GM18526 (cell line): ENCODE results near the gene MAML2.

Experiments used
- POLR2A ChIP-seq: IDR thresholded peaks from 3 replicates; pipeline ENCODE4 v1.6.1; 2011; ENCODE audit not compliant: insufficient read length; ENCODE audit errors: extremely low read depth

Gene MAML2

DNA sequence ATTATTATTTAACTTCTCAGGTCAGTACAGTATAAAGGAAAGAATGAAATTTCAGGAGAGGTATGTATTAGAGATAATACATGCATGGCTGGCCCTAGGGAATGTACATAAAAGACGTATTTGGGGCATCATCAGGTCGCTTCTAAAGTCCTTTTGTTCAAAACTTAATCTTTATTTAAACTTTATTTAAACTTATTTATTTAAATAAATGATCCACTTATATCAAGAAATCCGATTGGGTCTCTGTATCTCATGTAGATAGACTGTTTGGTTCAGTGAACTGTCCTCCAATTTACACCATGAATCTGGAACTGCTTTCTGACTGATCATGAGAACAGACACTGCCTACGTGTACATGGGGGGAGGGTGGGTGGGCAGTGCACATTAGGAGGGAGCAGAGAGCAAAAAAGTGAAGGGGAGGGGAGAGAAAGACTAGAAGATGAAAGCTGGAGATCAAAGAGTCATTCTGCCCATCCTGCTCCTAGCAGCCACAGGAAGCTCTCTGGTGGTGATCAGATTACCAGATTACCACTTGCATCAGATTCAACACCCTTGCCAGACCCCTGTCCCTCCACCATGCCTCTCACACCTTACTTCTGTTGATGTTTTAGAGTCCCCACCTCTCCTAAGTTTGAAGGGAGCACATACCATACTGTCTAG lies 327.0 kb downstream of the MAML2 start:
- TF ChIP-seq POLR2A, result no peak

DNA sequence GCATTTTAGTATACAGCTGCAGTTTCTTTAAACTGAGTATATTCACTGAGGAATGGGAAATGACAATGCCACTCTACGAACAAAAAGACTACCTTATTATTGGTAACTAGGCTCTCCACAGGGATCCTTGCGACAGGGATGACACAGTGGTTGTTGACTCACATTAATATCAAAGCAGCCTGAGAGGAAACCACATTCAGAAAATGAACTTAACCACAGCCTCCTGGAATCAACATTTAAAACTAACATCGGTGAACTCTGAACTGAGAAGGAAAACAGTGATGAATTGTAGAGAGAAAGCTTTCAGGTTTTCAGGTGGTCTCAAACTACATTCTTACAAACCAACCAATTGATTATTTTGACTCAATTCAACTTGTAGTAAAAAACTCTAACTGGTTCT lies 328.8 kb downstream of the MAML2 start:
- TF ChIP-seq POLR2A, result no peak

DNA sequence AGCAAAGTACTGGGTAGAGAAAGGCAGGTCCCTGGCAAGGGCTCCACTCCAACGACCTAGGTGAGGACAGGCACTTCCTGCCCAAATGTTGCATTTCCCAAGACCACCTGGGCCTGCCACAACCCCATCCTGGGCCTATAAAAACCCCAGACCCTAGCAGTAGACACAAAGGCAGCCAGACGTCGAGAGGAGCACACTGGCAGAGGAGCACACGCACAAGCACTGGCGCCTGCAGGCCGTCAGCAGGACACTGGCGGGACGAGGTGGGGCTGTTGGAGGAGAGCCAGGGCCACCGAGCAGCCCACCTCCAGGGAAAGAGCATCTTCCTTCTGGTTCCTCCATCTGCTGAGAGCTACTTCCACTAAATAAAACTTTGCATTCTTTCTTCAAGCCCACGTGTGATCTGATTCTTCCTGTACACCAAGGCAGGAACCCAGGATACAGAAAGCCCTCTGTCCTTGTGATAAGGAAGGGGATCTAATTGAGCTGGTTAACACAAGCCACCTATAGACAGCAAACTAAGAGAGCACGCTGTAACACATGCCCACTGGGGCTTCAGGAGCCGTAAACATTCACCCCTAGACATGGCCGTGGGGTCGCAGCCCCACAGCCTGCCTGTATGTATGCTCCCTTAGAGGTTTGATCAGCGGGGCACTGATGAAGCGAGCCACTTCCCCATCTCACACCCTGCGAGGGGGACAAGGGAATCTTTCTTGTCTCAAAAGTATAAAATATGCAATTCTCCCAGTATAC lies 329.4 kb downstream of the MAML2 start:
- no peak for TF ChIP-seq POLR2A

DNA sequence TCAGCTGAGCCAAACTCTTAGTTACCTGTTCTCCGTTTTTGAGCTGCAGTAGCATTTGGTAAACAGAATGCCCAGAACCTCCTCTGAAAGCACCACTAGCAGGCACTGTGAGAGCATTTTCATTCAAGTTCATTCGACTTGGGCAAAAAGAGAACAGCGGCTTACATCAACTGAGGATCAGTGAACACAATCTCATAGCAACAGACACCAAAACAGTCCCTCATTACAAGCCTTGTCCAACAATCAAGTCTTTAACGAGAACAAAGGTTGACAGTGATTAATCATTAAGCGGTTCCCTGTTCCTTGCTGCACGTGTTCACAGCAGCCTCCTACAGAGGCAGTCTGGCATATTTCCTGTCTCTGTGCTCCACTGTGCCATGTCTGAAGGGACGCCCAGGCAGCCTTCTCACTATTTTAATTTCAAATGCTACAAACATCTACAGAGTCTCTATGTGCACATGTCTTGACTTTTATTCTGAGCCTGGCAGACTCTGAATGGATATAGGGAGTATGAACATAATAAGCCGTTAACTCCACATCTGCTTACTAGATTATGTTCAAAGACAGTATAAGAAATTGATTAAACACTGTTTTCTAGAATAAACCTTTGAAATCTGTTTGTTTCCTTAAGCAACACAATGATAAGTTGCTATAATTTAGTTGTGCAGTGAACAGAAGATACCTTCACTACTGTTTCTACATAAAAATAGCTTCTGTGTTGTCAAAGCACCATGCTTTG lies 330.7 kb downstream of the MAML2 start:
- no peak for TF ChIP-seq POLR2A

DNA sequence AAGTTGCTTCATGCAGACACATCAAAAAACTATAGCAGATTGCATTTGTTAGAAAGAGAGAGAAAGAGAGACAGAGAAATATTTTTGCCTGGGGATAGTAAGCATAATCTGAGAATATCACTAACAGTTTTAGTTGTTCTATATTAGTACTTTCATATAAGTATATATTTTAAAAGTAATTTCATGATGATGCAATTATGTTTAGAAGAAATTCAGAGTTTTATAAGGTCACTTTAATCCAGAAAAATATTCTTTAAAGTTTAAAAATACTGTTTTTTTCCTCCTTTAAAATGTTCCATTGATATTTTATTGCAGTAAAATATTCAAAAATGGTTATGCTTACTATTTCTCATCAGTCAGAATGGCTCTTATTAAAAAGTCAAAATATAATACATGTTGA lies 332.3 kb downstream of the MAML2 start:
- TF ChIP-seq POLR2A, result no peak

DNA sequence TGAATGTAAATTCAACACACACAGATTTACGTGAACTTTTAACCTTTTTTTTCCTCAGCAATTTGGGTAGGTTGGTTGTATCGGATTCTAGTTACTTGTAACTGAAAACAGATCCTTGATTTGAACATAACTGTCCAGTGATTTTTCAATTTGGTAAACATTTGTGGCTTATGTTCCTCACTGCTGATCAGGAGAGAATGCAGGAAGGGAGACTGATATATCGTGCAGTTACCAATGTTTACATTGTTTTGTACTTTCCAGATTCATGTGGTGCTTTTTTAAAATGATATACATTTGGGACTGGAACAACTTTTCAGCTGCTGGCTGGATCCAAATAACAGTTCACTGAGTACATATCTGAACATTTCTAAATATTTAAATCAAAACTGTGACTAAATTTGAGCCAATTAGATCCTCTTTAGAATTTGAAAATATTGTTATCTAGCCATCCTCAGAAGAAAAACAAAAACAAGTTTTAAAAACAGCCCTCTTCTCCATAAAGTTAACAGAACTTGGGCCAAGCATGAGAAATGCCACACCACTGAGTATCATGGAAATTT lies 334.8 kb downstream of the MAML2 start:
- no peak for TF ChIP-seq POLR2A

DNA sequence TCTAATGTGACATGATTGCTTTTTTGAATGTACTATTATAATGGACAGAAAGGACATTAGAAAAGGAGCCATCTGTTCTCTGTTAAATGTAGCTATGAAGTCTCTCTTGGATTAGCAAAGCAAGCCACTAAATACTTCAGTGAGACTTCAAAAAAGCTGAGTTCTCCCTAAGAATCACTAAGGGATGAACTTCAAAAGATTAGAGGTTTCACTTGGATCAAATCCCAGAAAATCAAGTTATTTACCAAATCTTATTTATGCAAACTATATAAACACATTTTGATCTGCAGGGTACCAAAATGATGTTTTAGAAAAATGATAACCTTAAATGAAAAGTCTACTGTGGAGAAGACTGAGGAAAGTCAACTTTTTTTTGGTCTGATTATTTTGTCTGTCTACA lies 337.0 kb downstream of the MAML2 start:
- no peak for TF ChIP-seq POLR2A

DNA sequence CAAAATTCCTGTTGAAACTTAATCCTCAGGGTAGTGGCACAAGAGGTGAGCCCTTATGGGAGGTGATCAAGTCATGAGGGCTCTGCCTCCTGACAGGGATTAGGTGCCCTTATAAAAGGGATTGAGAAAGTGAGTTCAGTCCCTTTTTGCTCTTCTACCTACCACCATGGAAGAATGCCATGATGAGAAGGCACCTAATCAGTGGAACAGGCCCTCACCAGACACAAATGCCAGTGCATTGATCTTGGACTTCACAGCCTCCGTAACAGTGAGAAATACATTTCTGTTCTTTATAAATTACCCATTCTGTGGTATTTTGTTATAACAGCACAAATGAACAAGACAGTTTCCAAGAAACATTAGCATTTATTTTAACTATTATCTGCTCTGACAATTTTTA lies 338.1 kb downstream of the MAML2 start:
- no peak for TF ChIP-seq POLR2A

DNA sequence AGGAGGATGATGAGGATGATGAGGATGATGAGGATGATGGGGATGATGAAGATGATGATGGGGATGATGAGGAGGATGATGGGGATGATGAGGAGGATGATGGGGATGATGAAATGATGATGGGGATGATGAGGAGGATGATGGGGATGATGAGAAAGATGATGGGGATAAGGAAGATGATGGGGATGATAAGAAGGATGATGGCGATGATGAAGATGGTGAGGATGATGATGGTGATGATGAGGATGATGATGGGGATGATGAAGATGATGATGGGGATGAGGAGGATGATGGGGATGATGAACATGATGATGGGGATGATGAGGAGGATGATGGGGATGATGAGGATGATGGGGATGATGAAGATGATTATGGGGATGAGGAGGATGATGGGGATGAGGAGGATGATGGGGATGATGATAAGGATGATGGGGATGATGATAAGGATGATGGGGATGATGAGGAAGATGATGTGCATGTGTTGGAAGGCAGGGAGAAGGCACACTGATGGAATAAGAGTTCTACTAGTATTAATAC lies 340.2 kb downstream of the MAML2 start:
- no peak for TF ChIP-seq POLR2A

DNA sequence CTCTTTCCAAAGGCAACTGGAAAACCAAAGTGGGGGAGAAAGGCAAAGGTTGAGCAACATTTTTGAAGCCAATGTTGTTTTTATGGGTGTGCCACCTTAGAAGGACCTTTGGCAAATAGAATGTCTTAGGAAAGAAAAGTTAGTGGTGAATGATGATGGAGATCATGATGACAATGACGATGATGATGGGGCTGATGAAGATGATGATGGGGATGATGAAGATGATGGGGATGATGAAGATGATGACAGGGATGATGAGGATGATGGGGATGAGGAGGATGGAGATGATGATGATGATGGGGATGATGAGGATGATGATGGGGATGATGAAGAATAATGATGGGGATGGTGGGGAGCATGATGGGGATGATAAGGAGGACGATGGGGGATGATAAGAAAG lies 340.7 kb downstream of the MAML2 start:
- TF ChIP-seq POLR2A, result no peak

DNA sequence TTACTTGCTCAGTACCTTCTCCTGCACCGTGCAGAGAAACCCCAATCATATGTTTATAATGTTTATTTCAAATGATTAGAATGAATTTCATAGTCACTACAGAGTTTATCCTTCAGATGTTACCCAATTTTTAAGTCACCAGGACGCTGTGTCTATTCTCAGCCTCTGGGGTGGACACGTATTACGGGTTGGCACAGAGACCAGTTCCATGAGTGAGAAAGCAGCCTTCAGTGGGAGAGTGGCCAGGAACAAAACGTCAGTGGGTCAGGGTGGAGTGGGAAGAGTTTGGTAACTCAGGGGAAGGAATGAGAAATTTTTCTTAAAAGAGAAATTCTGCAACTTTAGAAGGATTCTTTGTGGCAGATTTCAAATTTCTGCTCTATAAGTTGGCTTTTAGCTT lies 342.0 kb downstream of the MAML2 start:
- no peak for TF ChIP-seq POLR2A

DNA sequence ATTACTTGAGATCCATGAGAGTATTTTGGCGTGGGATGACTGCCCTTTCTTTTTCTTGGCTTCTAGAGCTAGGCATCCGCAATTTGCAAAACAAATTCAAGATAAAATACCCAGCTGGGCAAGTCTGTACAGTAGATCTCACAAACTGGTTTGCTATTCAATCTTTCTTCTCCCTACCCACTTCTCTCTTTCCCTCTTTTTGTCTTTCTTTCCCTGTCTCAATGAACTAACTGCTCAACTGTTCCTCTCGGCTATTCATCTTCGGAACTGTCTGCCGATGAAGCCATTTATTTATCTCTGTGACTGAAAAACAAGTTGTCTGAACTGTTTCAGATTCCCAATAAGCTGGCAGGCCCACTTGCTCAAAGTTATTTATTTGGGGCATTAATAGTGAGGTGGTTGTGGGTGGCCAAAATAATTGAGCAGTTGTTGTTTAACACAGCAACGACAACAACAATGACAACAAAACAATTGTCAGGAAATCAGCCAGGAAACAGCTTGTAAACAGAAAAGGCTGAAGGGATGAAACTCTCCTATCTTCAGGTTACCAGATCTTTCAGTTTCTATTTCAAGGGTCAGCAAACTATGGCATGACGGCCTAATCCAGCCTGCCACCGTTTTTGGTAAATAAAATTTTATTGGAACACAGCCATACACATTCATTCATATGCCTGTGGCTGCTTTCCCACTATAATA lies 343.1 kb downstream of the MAML2 start:
- TF ChIP-seq POLR2A, result no peak

DNA sequence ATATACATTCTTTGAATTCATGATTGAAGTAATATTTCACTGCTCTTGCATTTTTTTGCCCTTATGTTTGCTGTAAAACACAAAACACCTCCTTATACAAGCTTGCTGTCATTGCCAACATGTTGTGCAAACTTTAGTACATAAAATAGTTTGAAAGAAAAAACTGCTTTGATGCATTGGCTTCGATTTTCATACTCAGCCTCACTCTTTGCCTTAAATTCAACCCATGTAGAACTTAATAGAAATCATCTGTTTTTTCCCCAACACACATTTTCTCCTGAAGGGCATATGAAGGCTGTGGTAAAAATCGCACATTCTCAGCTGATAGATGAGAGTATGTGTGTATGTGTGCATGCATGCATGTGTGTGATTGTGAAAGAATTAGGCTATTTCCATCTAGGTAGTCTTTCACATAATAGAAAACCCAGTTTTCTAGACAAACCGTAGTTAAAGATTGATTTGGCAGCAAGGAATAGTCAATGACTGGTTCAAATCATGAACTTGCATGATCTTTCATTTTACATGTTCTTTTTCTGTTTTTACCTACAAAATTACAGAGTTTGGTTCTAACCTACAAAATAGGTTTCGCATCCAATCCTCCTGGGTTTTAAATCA lies 346.3 kb downstream of the MAML2 start:
- no peak for TF ChIP-seq POLR2A

DNA sequence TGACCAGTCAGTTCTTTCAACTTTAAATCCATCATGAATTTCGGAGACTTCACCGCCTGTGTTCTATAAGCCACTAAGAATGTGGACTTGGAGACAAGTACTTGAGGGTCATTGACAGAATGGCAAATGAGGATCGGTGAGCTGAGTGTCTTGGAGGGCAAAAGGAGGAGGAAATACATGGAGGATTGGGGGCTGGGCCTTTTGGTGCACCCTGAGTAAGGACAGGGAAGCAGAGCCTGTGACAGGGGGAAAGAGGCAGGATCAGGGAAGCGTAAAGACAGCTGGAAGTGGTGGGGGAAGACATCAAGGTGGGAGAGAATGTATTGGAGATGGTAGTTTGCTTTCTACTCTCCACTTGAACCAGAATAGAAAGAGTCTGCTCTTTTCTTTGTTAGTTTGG lies 348.7 kb downstream of the MAML2 start:
- TF ChIP-seq POLR2A, result no peak

DNA sequence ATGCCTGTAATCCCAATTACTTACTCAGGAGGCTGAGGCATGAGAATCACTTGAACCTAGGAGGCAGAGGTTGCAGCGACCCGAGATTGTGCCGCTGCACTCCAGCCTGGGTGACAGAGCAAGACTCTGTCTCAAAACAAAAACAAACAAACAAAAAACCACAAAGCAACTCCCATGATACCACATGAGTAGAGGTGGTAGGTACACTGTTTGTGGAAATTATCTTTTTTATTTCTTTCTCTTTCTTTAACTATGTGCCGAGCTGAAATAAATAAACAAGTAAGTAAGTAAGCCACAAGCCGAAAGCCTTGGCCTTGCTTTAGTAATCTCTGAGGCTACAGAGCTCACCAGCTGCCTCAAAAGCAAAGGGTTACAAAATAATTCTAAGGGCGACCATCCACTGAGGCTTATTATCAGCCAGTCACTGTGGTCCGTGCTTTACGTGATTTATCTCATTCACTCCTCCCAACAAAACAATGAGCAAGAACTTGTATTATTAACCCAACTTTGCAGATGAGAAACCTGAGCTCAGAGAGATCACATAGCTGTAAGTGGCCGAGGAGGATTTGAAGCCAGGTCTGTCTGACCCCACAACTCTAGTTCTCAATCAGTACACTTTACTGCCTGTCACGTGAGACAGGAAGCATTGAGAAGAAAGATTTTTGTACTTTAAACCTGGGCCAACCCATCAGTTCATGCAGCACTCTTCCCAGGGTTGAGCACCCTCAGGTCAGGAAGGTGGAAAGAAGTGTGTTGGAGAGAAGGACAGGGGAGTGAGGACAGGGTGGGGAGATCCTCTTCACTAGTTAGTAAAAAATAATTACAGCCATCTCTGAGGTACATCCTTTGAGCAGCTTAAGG lies 349.3 kb downstream of the MAML2 start:
- no peak for TF ChIP-seq POLR2A
